GM13977 (cell line): ENCODE measurements around the gene LRP8.
"Not testable (repeated sequence)": the region's sequence is repeated elsewhere in the genome, so short reads cannot be mapped to it uniquely, and the experiment has no call there.

Experiments
- DNase-seq: peaks from one replicate; pipeline ENCODE4 v3.0.0; 2012; ENCODE audit warnings: low spot score
- CTCF ChIP-seq: IDR thresholded peaks from 2 replicates; pipeline ENCODE4 v1.5.1; 2012; ENCODE audit warnings: mild to moderate bottlenecking, control low read depth; ENCODE audit not compliant: insufficient read depth; ENCODE audit errors: extremely low read depth, missing control alignments
- in situ Hi-C: fragments of 300-500 bp; cut with MboI; formaldehyde crosslinking; loops from one replicate; pipeline ENCODE4 v1.12.0; 2022; ENCODE audit warnings: low sequenced_read_pairs, low pct_unique_long_range_greater_than_20kb, mixed read lengths, inconsistent platforms; ENCODE audit not compliant: unreplicated experiment

The LRP8 gene

GRCh38 chr1:53285546-53285945 is 42.3 kb downstream of the LRP8 start:
- no peak for DNase-seq
- in situ Hi-C loops = no loop called here
- no peak for TF ChIP-seq CTCF

- no peak for DNase-seq
- in situ Hi-C loops = no loop called here
- no peak for TF ChIP-seq CTCF
These were observed 43.4 kb downstream of the LRP8 start for GRCh38 chr1:53284224-53285020.

GRCh38 chr1:53283156-53283555 is 44.7 kb downstream of the LRP8 start:
- in situ Hi-C loops, DNase-seq: not testable (repeated sequence)

- no peak for DNase-seq
- in situ Hi-C loops = no loop called here
- TF ChIP-seq CTCF = no peak
These were observed 46.7 kb downstream of the LRP8 start for GRCh38 chr1:53281133-53281532.

- in situ Hi-C loops = no loop called here
- no peak for TF ChIP-seq CTCF
- no peak for DNase-seq
These were observed 47.4 kb downstream of the LRP8 start for GRCh38 chr1:53280496-53280895.

GRCh38 chr1:53279296-53280200 is 48.3 kb downstream of the LRP8 start:
- no peak for TF ChIP-seq CTCF
- no peak for DNase-seq
- in situ Hi-C loops = loop anchor here (5.0 kb wide), 1 partner anchor 113 kb away; no protein-coding TSS in a partner anchor
